Superior temporal gyrus (tissue), 1 donor: ENCODE results near the gene SUN1.
A peak's percentile ranks its signal among the peaks of the same experiment; 100 is the strongest.

Source experiments
- DNase-seq: peaks from one replicate; pipeline ENCODE4 v3.0.0-alpha.2; 2016; ENCODE audit errors: extremely low spot score

Gene SUN1

DNA sequence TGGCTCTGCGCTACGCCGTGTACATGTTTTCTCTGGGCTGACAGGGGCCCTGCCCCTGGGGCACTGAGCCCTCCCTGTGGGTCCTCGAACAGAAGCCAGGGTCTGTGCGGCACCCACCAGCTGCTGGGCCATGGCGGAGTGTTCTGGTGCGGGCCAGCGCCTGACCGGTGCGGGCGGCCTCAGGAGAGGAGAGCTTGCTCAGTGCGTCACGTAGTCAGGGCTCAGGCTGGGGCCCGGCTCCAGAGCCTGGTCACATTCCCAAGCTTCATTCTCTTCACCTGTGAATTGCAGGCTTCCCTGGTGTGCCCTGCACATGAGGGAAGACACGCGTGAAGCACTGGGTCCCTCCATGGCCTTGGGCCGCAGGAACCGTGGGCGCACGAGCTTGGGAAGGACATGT is 59.5 kb downstream of the SUN1 start:
- no peak for DNase-seq

DNA sequence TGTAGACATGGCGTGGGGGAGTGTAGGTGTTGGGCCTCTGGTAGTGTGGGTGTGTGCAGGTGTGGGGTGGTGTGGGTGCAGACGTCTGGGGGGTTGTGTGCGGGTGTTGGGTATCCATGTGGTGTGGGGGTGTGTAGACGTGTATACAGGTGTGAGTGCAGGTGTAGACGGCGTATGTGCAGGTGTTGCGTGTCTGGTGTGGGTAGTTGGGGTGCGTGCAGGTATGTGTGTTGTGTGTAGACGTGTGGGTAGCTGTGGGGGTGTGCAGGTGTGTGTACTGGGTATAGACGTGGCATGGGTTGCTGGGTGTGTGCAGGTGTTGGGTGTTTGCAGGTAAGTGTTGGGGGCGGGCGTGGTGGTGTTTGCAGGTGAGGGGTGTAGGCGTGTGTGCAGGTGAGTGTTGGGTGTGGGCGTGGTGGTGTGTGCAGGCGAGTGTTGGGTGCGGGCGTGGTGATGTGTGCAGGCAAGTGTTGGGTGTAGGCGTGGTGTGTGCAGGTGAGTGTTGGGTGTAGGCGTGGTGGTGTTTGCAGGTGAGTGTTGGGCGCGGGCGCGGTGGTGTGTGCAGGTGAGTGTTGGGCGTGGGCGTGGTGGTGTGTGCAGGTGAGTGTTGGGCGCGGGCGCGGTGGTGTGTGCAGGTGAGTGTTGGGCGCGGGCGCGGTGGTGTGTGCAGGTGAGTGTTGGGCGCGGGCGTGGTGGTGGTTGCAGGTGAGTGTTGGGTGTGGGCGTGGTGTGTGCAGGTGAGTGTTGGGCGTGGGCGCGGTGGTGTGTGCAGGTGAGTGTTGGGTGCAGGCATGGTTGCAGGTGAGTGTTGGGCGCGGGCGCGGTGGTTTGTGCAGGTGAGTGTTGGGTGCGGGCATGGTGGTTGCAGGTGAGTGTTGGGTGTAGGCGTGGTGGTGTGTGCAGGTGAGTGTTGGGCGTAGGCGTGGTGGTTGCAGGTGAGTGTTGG is 60.6 kb downstream of the SUN1 start:
- no peak for DNase-seq

DNA sequence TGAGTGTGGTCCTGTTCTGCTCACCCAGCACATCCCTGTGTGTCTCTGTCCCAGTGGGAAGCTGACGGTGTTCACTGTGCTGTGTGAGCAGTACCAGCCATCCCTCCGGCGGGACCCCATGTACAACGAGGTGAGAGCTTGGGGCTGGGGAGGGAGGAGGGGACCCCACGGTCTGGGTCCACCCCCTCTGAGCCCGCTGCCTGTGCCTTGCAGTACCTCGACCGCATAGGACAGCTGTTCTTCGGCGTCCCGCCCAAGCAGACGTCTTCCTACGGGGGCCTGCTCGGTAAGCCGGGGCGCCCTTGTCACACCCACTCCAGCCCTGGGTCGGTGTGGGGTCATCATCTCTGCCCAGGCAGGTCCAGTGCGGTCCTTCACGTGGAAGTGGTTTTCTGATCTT is 61.4 kb downstream of the SUN1 start:
- no peak for DNase-seq

DNA sequence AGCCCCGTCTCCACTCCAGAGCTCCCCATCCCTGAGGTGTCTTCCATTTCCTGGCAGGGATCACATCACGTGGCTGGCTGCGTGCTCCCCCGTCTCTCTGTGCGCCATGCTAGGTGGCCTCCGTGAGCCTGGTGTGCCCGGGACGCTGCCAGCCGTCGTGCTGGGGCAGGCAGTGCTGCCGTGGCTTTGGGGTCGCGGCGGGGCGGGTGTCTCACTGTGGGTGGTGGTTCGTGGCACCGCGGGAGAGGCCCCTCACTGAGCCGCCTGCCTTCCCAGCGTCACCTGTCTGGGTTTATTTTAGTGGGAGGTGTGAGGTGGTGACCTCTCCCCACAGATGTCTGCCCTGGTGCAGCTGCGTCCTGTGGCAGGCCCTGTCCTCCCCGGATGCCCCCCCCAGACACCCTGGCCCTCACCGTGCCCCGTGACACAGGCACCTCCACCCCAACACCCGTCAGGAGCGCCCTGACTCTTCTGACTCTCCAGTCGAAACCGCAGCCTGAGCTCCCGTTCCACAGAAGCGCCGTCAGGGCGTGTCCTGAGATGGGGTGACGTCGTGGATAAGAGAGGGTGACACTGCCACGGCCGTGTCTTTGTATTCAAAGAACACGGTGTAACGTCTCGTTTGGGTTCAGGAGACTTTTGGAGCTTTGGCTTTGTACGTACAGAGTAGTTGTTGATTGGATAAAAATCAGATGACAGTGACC is 62.0 kb downstream of the SUN1 start:
- no peak for DNase-seq

DNA sequence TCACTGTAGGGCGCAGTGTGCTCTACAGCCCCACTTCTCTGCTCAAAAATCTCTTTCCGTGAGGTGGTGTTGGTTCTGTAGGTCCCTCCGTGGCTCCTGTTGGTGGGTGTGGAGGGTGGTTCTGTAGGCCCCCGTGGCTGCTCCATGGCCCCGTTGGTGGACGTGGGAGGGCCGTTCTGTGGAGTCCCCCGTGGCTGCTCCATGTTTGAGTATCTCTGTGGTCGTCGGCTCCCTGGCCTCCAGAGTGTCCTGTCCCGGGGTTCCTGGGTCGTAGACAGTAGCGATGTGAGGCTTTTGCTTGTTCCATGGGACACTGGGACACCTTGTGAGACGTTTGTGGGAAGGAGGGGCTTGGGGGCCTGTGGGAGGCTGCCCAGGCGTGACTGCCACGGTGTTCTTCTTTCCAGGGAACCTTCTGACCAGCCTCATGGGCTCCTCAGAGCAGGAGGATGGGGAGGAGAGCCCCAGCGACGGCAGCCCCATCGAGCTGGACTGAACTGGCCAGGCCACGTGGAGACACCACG is 62.7 kb downstream of the SUN1 start:
- DNase-seq: no peak

DNA sequence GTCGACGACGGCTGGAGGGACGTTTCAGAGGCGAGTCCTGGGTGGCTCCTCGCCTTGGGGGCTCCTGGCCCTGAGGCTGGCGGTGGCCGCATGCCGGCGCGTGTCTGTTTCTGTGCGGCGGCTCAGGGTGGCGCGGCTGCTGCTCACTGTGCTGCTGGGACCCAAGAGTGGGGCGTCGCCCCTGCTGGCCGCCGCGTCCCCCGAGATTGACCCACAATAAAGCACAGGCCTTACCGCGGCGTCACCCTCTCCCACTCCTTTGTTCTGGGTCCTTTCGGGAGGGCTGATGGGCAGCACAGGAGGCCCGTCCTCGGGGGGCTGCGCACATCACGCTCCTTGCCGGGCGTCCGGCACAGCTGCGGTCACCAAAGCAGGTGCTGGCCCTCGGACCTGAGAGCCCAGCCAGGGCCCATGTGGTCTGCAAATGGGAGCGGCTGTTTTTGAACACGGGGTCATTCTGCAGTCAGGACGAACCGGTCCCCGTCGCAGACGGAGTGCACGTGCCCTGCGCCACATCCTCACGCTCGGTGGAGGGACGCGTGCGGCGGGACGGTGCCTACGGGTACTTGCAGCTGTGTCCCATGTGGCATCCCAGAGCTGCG is 63.3 kb downstream of the SUN1 start:
- no peak for DNase-seq

DNA sequence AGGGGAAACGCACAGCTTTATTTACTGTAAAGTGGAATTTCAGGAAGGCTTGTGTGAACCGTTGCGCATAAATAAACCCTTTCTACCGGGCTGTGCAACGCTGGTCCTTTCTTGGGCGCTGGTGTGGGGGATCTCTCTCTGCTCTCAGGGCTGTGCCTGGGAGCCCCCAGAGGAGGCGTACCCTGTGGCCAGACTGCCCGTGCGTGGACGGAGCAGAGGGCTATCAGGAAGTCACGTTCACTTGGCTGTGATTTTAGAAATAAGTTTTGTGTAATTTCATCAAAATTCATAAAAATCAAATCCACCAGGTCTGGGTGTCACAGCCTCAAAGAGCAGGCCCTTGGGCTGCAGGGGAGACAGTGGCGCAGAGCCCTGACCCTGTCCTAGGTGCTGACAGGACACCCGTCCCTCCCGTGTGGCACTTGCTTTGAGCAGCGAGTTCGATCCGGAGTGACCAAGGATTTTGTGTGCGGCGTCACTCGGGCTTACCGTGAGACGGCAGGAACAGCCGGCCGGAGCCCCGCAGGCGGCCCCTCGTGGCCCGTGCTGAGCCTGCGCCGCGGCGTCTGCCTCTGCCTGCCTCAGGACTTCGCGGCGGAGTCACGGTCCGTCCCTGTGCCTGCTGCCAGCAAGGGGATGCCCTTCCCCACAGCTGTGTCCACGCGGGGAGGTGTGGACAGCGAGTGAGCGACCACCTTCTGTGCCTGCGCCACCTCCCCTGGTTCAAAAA is 64.2 kb downstream of the SUN1 start:
- DNase-seq: no peak

DNA sequence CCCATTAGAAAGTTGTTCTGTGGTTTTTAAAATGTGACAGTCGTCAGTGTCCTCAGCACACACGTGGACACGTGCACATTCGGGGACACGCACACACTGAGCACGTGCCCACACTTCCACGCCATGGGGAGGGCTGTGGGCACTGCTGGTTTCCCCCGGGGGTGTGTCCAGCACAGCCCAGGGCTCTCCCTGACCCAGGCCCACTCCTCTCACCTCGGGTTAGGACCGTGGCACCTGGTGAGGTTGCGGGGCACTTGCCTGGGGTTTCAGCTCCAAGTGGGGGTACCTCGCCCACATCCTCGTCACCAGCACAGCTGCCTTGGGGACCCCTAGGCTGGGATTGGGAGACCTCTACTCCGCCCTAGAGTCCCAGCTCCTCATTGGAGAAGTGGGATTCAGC is 64.8 kb downstream of the SUN1 start:
- no peak for DNase-seq

DNA sequence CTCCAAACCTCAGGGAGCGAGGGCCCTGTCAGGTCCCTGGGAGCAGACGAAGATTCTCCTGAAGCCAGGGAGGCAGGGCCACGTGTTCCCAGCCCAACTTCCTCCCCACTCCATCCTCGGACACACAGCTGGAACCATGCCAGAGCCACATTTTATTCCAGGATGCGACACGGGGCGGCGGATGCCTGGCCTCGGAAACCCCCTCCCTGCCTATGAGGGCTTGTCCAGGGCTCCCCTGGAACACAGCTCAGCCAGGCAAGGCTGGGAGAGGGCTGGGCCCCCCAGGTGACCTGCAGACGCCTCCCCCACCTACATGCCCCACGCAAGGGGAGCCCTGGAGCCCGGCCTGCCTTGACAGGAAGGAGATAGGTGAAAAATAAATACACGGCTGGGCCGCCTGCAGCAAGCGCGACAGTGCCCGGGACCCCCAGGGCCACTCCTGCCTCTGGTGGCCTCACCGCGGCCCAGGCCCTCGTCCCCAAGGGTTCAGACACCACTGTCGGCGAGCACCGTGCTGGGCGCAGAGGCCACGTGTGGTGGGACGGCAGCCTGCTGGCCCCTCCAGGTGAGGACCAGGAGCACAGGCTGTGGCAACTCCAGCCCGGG is 65.6 kb downstream of the SUN1 start:
- DNase-seq: no peak

DNA sequence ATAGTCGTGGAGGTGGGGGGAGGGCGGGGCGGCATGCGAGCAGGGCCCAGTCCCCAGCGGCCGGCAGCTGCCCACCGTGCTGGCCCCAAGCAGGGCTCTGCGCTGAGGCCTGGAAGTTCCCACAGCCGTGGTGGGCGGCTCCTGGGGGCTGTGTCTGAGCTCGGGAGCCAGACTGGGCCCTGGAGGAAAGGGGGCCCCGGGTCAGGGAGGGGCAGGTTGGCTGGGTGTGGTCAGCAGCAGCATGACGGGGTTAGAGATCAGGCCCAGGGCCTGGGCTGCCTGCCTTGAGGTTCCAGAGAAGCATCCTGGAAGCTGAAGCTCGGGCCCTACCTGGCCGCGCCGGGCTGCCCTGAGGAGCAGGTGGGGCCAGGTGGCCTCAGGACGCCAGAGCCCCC is 66.2 kb downstream of the SUN1 start:
- no peak for DNase-seq

DNA sequence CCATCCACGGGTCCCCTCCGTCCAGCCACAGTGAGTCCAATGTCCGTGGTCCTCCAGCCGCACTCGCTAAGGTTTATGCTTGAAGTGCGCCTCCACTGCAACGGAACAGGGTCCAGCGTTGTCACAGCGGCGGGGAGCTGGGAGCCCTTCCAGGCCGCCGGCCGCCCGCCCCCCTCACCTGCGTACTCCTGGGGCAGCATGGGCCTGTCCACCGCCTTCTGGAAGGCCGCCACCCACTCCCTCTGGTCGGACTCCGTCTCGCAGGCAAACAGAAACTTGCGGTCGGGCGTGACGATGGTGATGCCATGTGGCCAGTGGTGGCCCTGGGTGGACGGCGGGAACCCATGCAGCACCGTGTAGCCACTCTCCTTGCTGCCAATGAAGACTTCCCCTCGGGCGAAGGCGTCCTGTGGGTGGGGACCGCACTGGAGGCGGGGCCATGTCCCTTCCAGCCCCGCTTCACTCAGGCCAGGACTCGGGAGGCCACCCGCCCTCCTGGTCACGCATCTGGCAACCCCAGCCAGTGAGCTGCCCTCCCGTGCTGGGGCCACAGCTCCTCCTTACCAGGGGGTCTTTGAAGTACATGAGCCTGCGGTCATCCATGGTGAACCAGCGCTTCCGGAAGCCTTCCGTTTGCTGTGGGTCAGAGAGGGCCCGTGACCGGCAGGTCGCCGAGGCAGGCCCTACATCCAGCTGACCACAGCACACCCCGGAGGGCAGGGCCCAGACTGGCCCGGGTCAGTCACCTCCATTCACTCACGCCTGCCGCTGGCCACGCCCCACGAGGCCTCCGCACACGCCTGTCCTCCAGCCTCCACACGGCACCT is 66.8 kb downstream of the SUN1 start:
- no peak for DNase-seq

DNA sequence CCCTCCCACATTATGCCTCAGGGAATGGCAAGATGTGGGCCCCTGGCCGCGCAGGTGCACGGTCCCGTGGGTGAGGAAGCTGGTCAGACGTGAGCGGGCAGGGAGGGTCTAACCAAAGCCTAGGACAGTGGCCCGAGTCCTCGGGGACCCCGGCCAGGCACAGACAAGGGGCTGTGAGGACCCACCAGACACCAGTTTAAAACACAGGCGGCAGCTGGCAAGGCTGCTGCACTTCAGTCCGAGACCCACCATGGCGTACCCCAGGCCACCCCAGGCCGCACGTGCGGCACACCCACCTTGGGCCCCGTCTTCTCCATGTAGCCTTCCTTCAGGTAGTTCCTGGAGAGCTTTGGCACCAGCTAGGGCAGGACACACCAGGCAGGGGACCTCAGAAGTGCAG is 67.5 kb downstream of the SUN1 start:
- DNase-seq: no peak

DNA sequence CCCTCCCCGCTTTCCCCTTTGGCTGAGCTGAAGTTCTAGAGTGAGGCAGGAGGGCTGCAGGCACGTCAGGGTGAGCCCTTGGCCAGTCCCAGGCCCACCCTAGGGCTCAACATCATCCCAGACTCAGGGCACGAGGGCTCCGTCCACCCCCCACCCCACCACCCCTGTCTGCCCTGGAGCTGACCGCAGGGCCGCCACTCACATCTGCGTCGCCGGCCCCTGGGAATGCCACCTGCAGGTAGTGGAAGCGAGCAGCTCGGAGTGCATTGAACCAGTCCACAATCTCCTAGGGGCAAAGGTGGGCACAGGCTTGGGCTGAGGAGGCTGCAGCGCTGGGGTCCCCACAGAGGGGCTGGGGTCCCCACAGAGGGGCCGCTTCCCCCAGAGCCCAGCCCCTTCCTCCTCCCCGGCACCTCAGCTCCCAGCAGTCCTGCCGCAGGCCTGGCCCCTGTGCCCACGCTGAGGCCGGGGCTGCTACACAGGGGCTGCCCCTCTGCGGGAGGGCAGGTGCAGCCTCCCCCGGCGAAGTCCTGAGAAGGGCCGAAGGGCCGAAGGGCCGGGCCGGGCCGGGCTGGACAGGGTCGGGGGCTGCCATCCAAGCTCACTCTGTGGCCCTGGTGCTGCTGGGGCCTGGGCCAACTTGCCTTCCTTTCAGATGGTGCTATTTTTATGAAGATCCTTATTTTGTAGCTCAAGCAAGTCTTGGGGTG is 68.2 kb downstream of the SUN1 start:
- DNase-seq: no peak

DNA sequence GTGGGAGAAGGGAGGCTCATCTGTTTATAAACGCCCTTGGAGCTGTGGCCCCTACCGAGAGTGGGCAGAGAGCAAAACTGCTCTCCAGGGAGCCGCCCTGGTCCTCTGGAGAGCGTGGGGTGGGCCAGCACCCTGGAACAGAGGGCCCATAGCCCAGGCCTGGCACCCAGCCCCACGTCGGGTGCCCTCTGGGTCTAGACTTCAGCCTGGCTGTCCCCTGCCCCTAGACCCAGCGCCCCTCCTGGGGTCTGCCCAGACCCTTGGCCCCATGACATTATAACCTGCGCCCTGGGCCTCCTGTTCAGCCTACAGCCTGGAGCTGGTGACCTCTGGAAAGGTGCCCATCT is 68.7 kb downstream of the SUN1 start:
- DNase-seq: no peak

DNA sequence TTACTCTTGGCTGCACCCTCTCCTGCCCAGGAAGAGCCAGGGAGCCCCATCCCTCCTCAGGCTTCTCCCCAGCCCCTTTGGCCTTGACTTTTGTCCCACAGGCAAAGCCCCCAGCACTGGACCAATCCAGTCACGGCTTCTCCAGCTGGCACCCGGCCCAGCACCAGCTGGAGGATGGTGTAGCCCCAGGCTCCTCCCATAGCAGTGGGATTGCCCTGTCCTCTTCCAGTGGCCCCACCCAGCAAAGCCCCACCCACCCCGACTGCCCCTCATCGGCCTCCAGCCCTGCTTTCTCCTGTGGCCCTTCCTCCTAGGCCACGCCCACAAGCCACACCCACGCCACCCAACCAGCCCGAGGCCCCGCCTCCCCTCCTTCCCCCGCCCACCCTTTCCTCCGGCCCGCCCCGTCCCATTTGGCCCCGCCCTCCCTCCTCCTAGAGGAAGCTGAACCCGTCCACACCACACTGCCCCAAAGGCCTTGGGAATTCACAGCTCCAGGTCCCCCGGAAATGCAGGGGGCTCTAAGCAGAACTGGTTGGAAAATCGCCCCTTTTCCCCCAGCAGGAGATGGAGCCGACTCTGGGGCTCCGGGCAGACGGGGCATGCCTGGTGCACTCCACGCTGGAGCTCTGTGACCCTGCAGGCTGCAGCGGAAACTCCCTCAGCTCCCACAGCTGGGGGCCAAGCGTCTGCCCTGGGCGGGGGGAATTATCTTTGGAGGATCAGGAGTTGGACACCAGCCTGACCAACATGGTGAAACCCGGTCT is 69.3 kb downstream of the SUN1 start:
- DNase-seq: peak; percentile 37

DNA sequence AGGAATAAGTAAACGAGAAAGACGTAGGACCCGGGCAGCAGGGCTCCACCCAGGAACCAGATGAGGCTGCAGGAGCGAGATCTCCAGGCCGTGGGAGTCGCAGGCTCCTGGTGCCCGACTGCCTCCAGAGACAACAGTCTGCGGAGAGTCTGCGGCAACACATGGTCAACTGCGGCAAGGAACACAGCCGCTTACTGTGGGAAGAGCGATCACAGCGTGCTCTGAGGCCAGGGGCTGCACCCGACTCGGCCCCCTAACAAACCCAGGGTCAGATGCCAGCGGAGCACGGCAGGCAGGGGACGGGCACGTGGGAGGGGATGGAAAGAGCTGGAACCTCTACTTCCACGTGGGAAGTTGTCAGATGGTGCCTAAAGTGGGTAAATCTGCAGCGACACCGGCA is 70.7 kb downstream of the SUN1 start:
- no peak for DNase-seq

DNA sequence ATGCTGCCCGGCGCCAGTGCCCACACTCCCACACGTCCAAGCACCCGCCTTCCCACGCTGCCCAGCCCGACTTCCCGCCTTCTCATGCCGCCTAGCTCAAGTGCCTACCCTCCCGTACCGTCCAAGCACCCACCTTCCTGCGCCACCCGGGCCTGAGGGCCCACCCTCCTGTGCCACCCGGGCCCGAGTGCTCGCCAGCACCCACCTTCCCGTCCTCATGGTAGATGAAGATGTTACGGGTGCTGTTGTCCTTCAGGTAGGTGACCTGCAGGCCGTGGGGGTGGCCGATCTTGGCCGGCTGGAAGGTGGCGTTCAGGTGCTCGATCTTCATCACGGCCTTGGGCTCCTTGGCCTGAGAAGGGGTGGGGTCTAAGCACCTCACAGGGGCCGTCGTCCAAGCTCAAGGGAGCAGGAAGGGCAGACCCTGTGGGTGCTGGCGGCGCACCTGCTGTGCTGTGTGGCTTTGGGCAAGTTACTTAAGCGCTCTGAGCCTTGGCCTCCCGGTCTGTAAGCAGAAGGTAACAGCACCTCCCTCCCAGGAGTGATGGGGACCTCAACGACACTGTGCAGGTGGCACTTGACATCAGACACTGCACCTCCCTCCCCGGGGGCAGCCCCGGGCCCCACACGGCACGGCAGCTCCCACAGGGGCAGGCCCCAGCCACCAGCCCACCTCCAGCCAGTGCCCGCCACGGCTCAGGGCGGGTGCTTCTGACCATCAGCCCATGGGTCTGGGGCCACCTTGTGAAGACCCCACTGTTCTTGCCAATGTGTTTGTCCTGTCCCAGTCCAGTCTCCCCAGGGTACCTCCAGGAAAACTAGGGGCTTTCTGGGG is 71.9 kb downstream of the SUN1 start:
- no peak for DNase-seq

DNA sequence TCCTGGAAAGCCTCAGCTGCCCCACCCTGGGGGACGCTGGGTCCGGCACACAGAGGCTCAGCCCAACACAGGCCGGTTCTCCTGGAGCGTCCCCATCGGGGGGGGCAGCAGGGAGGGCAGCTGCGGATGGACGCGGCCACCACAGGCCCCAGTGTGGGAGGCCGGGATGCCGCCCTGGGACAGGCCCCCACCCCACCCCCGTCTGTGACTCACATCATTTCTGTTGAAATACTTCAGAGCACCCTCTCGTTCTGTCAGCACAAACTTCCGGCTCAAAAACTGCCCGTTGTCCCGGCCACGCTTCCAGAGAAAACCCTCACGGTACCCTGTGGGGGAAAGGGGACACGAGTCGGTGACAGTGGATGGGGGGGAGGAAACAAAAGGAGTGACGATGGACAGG is 72.6 kb downstream of the SUN1 start:
- DNase-seq: no peak
